Activated effector memory CD4-positive, alpha-beta T cell treated with Interleukin-2 at 50 U/mL for 16 hours (primary cell): ENCODE data around the gene SYF2.
"Not testable (repeated sequence)": the region's sequence is repeated elsewhere in the genome, so short reads cannot be mapped to it uniquely, and the experiment has no call there.

ENCODE experiments used
- DNase-seq: peaks from one replicate; pipeline ENCODE4 v3.0.0-alpha.2; 2020

Gene SYF2

GRCh38 chr1:25204797-25205480 is 27.4 kb downstream of the SYF2 start:
- DNase-seq: no peak

DNA sequence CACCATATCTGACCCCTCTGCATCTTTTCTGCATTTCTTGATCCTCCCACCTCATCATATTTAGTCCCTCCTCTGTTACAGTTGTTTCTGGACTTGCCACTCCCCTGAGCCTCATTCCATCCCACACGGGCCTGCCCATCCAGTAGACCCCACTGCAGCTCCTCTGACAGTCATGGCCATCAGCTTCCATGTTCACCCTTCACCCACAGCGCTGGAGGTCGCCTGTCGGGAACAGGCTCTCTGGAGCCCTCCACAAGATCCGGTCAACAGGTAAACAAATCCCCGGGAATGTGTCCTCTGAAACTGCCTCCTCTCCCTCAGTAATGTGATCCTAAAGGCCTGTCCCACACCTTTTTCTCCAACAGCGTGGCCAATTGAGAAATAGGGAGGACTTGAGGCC is 31.3 kb downstream of the SYF2 start:
- no peak for DNase-seq

- no peak for DNase-seq
Measured at GRCh38 chr1:25199819-25200620, 32.3 kb downstream of the SYF2 start.

DNA sequence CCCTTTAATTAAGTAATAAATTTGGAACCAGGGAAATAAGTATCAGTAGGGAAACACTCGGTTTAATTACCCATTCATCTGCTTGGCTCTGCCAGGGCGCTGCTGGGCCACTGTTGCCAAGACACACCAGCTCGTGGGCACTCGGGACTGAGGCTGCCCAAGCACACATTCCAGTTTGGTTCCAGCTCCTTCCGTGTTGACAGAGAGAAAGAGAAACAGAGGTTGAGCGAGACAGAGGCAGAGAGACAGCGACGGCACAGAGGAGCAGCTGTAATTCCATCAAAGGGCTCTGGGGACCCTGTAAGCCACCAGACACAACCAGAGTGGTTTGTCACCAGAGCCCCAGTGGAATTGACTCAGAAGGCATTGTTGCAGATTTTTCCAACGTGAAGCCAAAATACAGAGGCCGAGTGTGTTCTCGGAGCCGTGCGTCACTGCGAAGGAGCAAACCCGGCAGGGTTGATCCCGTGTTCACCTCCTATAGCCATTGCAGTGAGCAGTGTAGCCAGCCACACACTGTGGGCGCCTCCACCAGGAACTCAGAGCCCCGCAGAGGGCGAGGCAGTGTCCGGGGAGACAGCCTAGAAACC is 33.5 kb downstream of the SYF2 start:
- no peak for DNase-seq

DNA sequence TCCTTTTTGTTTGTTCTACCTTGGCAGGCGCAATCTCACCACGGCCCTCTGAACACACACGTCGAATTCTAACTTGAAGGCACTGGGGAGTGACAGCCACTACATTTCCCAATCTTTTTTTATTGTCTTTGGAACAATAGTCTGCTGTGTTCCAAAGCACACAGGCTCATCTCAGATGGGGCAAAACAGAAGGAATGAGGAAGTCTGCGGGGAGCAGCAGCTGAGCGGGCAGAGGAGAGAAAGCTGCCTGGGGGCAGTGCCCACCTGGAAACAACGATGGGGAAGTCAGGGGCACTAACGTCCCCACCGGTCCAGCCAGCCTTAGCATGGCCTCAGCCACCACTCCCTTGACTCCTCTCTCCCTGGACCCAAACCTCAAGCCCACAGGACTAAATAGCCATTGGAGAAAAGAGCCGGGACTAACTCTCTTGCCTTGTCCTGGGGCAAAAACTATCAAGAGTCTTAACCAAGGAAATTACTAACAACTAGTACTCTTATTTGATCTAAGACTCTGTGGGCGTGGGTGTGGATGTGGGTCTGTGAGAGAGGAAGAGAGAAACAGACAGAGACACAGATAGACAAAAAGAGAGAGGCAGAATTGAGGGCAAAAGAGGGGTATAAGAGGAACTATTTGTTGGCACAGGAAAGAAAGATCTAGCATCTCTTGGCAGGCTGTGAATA is 34.2 kb downstream of the SYF2 start:
- DNase-seq: no peak

- DNase-seq: no peak
Measured at GRCh38 chr1:25197235-25197975, 34.9 kb downstream of the SYF2 start.

GRCh38 chr1:25196830-25197229 is 35.5 kb downstream of the SYF2 start:
- DNase-seq: no peak

DNA sequence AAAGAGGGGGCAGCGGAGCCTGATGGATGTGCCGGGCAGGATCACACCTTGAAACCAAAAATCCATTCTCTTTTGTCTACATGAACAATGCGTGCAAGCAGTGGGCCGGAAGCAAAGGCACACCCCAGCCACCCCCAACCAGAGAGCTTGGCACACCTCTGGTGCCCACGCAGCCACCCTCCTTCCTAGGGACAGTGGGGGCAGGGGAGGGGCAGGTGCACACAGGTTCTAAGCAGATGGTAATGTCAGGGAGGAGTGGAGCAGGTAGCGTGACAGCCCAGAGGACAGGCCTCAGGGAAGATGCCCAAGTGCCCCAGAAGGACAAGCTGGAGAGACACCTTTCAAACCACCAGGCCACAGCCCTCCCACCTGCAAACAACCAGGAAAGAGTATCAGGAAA is 36.5 kb downstream of the SYF2 start:
- DNase-seq: no peak

GRCh38 chr1:25194572-25195020 is 37.7 kb downstream of the SYF2 start:
- no peak for DNase-seq

GRCh38 chr1:25194054-25194453 is 38.2 kb downstream of the SYF2 start:
- no peak for DNase-seq

DNA sequence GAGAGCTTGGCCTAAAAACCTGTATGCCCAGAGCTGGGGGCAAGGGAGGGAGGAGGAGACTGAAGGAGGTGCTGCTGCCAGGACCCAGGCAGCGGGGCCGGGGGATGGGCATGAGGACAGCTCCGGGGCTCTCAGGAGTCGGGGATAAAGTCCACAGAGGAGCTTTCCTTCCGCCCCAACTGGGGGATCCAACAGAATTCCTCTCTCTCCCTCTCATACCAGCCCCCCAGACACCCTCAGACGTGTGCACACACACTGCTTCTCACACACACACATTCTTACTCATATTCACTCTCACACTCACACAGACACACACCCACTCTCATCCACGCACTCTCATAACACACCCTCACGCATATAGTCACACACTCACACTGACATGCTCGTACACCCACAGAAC is 39.1 kb downstream of the SYF2 start:
- no peak for DNase-seq

DNA sequence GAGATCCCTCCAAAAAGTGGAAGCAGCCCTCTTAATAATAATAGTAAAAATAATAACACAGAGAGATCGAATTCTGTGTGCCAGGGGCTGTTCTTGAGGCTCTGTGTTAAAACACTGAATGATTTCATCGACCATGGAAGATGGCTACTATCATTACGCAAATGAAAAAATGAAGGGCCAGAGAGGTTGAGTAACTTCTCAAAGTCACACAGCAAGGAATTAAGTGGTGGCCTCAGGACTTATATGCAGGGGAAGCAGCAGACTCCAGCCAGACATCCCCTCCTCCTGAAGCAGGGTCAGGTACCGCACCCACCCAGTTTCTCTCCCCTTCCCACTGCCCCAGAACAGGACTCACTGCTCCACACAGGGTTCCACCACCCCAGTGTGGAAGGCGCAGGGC is 40.1 kb downstream of the SYF2 start:
- no peak for DNase-seq

DNA sequence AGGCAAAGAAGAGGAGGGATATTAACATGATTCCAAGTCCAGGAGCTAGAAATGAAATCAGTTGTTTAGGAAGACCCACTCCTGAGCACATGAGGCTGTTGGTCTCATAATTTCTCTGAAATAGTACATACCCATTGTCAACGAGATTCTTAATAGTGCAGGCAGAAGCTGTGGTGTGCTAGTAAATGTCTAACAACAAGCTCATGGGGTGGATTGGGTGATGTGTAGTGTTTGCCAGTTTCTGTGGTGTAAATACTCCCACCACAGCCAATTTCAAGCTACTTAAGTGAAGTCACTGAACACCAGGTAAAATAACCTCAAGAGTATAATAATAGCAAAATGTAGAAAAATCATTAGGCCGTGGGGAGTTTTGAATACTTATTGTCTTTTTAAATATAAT is 42.0 kb downstream of the SYF2 start:
- no peak for DNase-seq

- DNase-seq: not testable (repeated sequence)
Measured at GRCh38 chr1:25187904-25188303, 44.4 kb downstream of the SYF2 start.

DNA sequence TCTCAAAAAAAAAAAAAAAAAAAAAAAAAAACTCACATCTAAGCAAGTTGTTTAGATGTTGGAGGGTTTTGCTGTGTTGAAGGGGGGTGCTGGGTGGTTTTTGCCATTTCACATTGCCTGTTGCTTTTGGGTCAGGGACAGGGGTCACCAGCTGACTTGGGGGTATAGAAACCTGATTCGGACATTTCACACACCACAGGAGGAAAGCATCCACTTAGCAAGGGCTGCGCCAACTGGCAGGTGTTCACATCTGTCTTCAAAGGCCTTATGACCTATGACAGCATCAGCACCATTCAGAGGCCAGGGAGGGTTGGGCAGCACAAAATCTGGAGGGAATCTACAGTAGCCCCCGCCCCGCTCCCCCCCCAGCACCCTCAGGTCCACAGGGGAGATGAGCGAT is 45.2 kb downstream of the SYF2 start:
- DNase-seq: no peak

- DNase-seq: no peak
Measured at GRCh38 chr1:25186161-25187007, 45.9 kb downstream of the SYF2 start.

- DNase-seq: no peak
Measured at GRCh38 chr1:25185409-25186160, 46.7 kb downstream of the SYF2 start.

- DNase-seq: no peak
Measured at GRCh38 chr1:25184001-25184762, 48.1 kb downstream of the SYF2 start.

GRCh38 chr1:25183126-25183980 is 48.9 kb downstream of the SYF2 start:
- no peak for DNase-seq
